SK-N-DZ (cell line): ENCODE measurements around the gene PLXNB2.

ENCODE experiments used
- DNase-seq: peaks from one replicate; pipeline ENCODE4 v3.0.0-alpha.2; 2015; ENCODE audit warnings: low spot score

Gene PLXNB2

DNA sequence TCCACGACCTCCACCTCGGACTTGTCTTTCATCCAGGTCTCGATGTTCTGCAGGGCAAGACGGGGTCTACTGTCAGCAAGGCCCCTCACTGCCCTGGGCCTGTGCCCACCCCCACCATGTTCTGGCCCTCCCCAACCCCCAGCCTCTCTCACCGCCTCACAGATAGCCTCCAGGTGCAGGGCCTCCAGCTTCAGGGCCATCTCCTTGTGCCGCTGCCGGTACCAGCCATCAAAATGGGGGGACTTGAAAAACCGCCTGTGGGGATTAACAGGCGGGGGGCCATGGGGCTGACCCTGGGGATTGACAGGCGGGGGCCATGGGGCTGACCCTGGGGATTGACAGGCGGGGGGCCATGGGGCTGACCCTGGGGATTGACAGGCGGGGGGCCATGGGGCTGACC lies 4.9 kb upstream of the PLXNB2 start:
- no peak for DNase-seq

DNA sequence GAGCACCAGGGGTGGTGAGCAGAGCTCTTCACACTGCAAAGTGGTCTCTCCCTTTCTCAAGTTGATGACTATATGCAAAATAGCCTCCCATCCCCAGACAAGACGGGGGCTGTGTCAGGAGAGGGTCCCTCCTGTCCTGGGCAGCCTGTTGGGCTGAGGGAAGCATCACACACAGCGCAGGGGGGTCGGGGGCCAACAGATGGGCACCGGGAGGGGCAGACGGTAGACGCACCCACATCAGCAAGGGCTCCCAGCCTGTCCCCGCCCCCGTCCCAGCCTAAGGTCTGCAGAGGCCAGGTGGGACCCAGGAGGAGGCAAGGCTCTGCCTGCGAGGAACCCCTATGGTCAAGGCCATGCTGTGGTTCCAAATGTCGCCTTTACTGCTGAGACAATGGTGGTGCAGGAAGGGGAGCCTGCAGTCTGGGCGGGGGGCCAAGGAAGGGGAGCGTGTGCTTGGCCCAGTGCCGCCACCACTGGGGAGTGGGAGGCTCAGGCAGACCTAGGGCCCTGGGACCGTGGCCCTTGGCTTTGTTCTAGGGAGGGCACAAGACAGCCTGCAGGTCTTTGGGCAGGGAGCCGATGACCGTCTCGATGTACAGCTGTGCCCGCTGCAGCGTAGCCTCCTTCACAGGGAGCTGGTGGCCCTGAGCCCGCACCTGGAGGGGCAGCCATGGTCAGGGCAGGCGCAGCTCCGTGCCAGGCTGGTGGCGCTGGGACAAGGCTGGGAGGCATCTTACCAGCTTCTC lies 4.3 kb upstream of the PLXNB2 start:
- no peak for DNase-seq

DNA sequence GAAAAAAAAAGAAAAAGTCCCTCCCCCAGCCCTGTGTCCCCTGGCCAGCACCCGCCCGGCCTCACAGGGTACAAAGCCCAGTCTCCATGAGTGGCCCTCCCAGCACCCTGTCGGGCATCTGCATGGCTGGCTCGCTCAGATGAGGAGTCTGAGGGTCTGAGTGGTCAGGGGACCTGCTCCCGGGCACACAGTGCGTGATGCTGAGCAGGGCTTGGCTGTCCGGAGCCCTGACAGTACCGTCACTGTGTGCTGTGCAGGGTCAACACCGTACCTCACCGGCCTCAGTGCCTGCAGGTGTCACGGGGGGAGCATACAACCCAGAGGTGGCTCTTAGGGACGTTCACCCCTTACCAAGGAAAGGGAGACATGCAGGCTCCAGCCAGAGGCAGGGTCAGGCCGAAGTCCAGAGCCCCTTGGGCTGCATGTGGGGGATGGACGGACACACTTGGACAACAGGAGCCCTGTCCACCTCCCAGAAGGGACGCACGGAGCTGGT lies 3.6 kb upstream of the PLXNB2 start:
- DNase-seq = no peak

DNA sequence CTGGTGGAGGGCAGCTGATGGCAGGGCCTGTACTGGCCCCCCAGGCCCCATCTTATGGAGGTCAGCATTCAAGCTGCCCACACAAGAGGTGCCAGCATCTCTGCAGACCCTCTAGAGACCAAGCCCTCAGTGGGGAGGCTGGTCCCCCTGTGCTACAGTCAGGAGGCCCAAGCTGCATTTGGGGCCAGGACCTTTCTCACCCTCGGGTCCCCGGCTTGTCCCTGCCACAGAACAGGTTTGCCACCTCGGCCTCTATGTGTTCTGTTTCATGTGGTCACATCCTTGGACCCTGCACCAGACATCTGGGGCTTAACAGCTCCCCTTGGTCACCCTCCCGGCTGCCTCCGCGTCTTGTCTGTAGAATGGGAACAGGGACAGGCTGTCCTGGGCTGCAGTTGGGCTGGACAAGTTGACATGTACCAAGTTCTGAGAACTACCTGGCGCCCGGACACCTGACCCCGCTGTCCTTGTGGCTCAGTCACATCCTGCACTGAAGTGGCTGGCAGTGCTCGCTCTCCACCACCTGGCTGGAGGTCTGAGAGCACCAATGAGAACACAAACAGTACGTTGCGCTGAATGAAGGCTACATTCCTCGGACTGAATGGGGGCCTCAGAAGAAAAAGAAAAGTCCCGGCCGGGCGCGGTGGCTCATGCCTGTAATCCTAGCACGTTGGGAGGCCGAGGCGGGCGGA lies 2.7 kb upstream of the PLXNB2 start:
- no peak for DNase-seq

DNA sequence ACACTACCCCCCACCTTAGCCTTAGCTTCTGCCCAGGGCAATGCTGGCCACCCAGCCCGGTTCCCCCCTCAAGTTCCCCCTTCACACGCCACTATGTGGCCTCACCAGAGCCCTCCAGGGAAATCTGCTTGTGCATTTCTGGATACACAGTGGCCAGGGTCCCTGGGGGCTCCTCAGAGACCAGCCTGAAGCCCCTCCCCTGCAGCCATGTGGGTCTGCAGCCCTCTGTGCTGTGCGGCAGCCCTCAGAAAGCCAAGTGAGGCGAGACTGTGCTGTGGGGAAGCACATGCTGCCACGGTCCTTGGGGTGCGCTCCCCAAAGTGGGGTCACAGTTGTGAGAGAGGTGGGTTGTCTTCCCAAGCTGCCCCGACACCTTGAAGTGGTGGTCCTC lies 2.1 kb upstream of the PLXNB2 start:
- peak; percentile 87 for DNase-seq

DNA sequence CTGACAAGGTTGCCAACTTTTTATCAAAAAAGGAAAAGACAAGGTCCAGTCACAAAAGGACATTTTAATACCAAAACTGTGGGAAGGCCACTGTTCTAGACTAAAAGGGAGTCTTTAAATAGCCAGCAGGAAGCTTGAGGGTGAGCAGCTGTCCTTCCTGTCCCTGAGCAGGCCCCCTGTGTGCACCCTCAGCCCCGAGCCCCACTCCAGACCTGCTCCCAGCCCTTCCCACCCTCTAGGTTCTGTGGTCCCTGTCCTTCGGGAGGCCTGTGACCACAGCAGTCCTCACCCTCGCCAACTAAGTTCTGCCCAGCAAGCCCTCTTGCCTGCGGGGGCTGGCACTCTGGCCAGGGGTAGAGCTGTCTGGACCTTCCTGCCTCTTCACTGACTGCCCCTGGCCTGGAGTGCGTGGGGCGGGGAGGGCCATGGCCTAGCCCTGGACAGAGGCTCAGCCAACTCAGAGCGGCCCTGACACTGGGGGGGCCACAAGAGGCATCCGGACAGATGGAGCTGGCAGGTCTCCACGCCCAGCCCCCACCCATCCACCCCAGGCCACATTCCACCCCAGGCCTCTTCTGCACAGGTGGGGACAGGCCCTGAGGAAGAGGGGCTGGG lies 1.6 kb upstream of the PLXNB2 start:
- DNase-seq = peak; percentile 47

DNA sequence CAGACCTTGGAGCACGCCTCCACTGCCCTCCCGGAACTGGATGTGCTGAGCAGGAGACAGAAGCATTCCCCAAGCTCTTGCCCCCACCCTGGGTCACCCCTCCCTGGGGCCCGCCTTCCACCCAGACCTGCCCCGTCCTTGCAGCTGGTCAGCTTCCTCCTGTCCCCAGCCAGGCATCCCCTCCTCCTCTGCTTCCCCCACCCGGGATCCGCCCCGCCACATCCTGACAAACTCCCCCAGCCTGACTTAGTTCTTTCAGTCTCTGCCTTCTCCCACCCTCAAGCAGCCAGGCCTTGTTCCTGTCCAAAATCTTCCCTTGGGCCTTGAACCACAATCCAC lies 1.1 kb upstream of the PLXNB2 start:
- DNase-seq = peak; percentile 81

DNA sequence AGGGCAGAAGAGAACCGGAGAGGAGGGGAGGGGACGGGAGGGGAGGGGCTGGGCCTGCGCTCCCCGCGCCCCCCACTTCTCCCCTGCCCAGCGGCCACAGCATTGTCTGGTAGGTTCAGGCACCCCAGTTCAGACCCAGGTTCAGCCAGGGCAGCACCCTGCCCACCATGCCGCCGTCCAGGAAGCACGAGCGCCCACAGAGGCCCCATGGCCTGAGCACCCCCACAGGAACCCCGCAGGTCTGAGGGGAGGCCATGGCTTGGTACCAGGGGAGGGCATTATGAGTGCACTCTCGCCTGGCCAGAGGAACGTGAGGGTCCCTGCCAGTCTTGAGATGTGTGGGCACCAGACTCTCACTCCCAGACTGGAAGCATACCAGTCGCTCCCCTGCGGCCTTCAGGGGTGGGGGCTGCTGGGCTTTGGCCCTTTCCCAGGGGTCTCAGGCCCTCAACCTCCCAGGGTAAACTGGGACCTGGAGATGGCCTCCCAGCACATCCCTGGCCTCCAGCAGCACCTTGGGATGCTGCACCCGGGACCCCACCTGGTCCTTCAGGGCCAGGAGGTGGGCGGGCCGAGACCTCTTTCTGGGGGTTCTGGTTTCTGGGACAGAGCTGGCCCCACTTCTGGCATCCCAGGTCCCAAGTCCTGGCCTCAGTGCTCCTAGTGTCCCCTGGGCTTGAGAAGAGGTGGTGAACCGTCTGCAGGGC lies 597 bp upstream of the PLXNB2 start:
- no peak for DNase-seq

DNA sequence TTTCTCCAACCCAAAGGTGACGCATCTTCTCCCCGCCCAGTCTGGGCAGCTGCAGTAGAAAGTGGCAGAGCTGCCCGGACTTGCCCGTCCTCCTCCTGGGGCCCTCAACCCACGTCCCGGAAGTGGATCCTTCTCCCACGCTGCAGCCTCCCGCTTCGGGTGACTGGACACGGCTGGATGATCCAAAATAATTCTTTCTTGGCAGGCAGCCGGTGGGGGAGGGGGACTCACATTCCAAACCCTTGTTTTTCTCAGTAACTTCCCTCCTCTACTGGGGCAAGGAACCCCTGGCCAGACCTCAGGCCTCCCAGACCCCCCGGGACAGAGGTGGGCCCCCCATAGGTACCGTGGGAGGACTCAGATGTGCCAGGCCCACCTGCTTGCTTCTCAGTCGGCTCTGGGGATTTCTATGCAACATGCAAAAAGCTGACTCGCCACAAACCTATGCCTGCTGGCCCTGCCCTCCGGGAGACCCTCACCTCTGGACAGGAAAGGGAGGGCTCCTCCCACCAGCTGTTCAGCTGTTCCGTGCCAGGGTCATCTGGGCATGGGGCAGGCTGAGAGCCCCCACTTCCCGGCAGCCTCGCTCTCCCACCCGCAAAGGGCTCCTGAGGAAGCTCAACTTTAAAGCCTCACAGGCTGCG lies 1.4 kb downstream of the PLXNB2 start:
- DNase-seq = no peak

DNA sequence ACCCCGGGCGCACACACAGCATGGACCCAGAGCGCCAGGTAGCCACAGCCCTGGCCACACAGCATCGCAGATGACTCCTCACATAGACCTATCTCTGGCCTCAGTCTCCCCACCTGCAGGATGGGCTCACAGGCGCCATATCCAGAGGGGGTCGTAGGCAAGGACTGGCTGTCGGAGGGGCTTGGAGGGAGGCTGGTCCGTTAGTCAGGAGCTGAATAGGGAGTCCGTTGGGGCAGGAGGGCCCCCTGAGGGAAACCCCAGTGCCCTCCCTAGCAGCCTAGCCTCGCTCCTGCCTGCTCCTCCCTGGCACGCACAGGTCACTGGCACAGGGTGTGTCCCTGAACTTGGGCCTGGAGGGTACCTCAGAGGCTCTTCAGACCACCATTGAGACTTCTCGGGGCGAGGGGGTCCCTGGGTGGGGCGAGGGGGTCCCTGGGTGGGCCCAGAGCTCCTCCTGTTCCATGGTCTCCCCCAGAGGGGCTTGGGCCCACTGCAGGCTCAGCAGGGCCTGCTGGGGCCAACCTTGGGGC lies 2.0 kb downstream of the PLXNB2 start:
- no peak for DNase-seq

DNA sequence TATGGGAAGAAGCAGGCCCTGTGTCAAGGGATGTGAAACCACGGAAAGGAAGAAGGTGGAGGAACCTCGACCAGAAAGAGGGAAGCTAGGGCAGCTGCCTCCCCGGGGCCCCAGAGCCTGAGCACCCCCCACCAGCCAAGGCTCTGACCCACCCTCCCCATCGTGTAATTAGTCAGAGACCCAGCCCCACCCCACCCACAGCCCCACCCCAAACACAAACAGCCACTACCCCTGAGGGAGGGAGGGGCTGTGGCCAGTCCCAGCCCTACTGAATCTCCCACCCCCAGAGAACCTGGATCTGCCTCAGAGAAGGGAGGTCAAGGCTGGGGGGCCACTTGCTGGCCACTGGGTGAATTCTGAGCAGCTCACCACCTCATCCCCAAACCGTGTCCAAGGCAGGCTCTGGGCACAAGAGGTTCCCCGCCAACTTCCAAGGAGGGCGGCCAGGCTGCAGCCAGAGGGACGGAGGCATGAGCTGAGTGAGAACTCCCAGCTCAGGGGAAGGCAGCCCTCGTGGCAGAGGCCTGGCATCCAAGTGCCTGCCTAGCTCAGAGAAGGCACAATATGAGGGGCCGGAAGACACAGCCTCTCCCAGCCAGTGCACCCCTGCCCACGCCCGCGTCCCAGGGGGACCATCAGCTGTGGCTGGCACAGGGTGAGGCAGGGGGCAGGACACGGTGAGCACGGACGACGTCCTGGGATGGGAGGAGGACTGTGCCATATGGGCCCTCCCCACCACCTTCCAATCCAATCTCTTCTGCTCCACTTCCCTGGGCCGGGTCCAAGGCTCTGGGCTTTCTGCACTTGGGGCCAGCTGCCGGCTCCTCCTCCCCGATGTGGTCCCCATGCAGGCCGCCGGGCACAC lies 2.7 kb downstream of the PLXNB2 start:
- no peak for DNase-seq

DNA sequence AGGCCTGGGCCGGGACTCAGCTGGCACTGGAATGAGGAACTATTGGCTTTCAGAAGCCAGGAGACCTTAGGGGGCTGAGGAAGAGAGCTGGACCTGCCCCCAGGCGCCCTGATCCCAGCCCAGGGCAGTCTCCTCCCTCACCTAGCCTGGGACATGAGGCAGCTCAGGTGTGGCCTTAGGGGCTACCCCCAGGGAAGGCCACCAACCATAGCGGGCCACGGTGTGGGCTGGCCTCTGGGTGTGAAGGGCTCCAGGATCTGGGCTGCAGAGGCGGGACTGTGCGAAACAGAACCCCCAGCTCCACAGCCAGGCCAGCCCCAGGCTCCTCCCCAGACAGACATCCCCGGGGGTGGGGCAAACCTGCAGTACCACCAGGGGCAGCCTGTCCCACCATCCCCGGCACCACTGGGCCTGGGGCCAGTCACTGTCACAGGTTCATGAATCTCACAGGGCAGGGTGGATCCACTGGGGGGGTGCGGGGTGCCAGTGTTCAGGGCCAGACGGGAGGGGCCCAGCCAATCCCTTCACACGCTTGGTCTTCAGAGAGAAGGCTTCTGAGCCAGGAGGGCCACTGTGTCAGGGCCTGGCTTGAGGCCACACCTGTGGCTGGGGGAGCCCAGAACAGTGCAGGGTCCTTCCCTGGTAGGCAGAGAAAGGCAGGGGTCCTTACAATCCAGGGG lies 3.5 kb downstream of the PLXNB2 start:
- DNase-seq = no peak

DNA sequence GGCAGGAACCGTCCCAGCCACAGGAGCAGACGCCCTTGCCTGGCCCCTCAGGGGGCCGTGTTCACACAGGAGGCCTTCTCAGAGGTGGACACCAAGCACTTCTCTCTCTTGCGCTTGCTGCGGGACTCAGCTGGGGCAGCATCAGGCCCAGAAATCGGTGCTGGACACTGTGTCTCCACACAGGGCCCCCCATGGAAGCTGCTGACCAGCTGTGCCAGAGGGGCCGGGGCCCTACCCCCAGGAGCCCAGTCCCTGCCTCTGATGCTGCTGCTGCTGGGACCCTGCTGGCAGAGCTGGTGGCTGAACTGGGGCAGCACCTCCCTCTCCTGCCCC lies 4.0 kb downstream of the PLXNB2 start:
- no peak for DNase-seq

DNA sequence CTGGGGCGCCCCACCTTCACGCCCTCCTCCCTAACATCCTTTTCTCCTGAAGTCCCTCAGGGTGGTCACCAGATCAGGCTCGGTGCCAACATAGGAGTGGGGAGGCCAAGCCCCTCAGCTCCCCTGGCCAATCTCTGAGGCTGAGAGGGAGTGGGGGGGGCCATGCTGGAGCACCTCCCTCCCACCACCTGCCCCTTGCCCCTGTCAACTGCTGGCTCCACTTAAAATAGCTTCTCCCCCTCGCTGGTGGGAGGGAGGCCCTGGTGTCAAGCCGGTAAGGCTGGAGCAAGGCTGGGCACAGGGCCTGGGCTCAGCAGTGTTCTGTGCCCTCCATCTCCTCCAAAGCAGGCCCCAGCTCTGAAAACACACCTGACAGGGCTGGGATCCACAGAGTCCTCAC lies 4.9 kb downstream of the PLXNB2 start:
- DNase-seq = no peak

DNA sequence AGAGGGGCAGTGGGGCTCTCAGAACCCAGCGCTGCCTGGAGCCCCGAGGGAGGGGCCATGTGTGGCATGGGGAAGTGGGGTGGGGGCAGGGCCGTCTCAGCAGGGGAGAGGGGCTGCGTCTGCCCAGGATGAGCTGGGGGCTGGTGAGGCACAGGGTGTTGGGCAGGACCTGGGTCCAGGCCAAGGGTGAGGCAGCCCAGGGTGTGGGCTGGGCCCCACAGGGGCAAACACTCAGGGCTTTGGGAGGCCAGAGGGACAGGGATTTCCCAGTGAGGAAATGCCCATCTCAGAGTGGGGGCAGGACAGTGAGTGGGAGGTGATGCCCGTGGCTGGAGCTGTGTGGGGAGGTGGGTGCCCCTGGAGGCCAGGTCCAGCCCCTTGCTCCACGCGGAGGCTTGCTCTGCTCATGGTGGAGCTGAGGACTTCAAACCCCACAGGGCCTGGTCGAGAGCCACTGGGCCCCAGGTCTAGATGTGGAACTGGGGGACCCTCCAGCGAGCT lies 5.4 kb downstream of the PLXNB2 start:
- no peak for DNase-seq

DNA sequence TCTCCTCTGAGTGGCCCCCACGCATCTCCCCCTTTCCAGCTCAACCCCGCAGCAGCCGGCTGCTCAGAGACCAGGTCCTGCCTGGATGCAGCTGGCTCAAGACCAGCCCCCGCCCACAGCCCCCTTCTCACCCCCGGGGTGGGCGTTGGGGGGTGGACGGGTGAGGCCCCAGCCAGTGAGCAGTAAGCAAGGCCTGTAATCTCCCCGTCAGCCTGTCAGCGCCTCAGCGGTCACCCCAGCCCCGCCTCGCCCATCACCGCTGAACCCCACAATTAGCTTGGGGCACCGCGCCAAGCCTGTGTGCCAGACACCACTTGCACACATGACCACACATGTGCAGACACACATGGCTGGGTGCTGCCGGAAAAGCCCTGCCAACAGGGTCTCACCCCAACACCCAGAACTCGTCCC lies 5.9 kb downstream of the PLXNB2 start:
- no peak for DNase-seq

DNA sequence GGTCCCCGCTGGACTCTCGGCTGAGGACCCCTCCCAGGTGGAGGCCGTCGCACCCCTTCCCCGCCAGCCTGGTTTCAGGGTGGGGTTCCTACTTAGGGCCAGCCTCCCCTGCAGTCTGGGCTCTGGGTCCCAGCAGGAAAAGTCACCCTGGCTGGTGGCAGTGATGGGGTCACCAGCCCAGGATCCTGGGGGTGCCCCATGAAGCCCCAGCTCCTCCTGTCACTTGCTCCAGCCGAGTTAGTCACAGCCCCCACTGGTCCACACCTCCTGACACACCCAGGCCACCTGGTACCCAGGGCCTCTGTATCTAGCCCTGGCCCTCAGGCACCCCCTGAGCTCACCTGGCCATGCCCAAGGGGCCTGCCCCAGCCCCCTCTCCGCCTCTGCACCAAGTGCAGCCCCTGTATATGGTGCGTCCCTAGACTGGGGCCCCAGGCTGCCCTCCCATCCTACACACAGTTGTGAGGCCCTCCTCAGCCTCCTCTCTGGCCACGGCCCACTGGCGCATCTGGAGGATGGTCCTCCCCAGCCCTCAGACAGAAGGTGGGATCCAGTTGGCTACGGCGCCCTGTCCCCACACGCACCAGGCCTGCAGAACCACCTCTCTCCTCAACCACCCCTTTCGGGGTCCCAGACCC lies 6.7 kb downstream of the PLXNB2 start:
- DNase-seq = no peak

DNA sequence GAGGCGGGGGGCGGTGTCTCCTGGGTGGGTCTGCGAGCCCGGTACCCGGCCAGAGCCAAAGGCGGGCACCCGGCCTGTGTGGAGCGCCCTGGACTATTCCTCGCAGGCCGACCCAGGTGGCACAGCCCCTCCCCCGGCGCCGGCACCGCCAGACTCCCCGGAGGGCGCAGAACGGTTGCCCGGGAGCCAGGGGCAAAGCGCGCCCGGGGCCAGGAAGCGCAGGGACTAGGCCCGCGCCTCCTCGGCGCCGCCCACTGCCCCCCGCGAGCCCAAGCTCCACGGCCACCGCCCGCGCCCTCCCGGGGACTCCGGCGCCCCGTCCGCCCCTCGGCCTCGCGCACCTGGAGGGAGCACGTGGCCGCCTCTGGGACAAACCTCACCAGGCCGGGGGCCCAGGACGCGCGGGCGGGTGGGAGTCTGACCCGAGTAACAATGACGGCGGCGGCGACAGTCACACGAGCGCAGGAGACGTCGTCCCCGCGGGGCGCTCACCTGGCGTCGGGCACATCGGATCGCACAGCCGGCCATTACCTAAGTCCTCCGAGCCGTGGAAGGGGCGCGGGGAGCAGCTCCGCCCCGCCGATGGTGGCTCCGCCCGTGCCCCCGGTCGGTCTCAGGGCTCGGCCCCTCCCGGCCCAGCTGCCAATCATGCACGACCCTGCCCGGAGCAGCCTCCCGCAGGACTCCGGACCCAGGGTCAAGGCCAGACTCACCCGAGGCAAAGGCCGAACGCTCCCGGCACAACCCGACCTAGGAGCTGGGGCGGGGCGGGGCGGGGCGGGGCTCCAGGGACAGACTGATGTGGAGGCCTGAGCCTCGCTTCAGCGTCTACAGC lies 7.4 kb downstream of the PLXNB2 start:
- no peak for DNase-seq
